Muscle layer of duodenum (tissue), 2 donors: ENCODE results near the gene KLF5.

Experiments used
- H3K27ac ChIP-seq: one replicate; pipeline ENCODE4 v1.7.0; 2013; ENCODE audit warnings: mild to moderate bottlenecking, low read length
- H3K27me3 ChIP-seq: one replicate; pipeline ENCODE4 v1.7.0; 2013; ENCODE audit warnings: low read depth, mild to moderate bottlenecking, control low read depth, low read length
- H3K36me3 ChIP-seq, 2 donors: one replicate each; pipeline ENCODE4 v1.7.0; 2013; ENCODE audit warnings: low read length in 2 of 2, control low read depth in 1 of 2, mild to moderate bottlenecking in 1 of 2; ENCODE audit not compliant: insufficient read depth in 2 of 2, control insufficient read depth in 1 of 2
- H3K4me1 ChIP-seq, 2 donors: one replicate each; pipeline ENCODE4 v1.7.0; 2013; ENCODE audit warnings: low read length in 2 of 2, mild to moderate bottlenecking in 2 of 2, control low read depth in 1 of 2, moderate library complexity in 1 of 2; ENCODE audit not compliant: insufficient read depth in 2 of 2, control insufficient read depth in 1 of 2
- H3K4me3 ChIP-seq, 2 donors: one replicate each; pipeline ENCODE4 v1.7.0; 2013; ENCODE audit warnings: low read length in 2 of 2, low read depth in 1 of 2, mild to moderate bottlenecking in 1 of 2
- H3K9me3 ChIP-seq, 2 donors: one replicate each; pipeline ENCODE4 v1.7.0; 2013; ENCODE audit warnings: low read length in 2 of 2, control low read depth in 1 of 2, mild to moderate bottlenecking in 1 of 2; ENCODE audit not compliant: control insufficient read depth in 1 of 2
- donor health status: healthy.

KLF5 gene

GRCh38 chr13:73109288-73109899, 50.6 kb downstream of the KLF5 start:
- no peaks in the 10 kb centered on the region for H3K27me3 ChIP-seq
- H3K4me3 ChIP-seq = no peak overlapping the region

GRCh38 chr13:73109969-73110368, 51.2 kb downstream of the KLF5 start:
- Histone ChIP-seq H3K36me3 (no peaks in the 10 kb centered on the region), H3K4me3 (no peak overlapping the region), H3K9me3 (no peaks in the 10 kb centered on the region), H3K27ac (no peak overlapping the region), H3K4me1 (no peaks in the 10 kb centered on the region), H3K27me3 (no peaks in the 10 kb centered on the region)

More at GRCh38 chr13:73109288-73109899, 50.6 kb downstream of the KLF5 start:
- H3K27ac ChIP-seq = no peak overlapping the region
- H3K36me3 ChIP-seq = no peaks in the 10 kb centered on the region
- H3K4me1 ChIP-seq = no peaks in the 10 kb centered on the region
- no peaks in the 10 kb centered on the region for H3K9me3 ChIP-seq

- Histone ChIP-seq H3K36me3 (no peaks in the 10 kb centered on the region), H3K27ac (no peak overlapping the region), H3K27me3 (no peaks in the 10 kb centered on the region), H3K9me3 (no peaks in the 10 kb centered on the region), H3K4me3 (no peak overlapping the region), H3K4me1 (no peaks in the 10 kb centered on the region)
Observed at GRCh38 chr13:73110814-73111213, 52.0 kb downstream of the KLF5 start.

GRCh38 chr13:73111331-73111730, 52.5 kb downstream of the KLF5 start:
- no peaks in the 10 kb centered on the region for H3K36me3 ChIP-seq
- no peaks in the 10 kb centered on the region for H3K27me3 ChIP-seq
- no peak overlapping the region for H3K27ac ChIP-seq
- no peaks in the 10 kb centered on the region for H3K9me3 ChIP-seq
- H3K4me1 ChIP-seq = no peaks in the 10 kb centered on the region
- H3K4me3 ChIP-seq = no peak overlapping the region

GRCh38 chr13:73119612-73120011, 60.8 kb downstream of the KLF5 start:
- no peaks in the 10 kb centered on the region for H3K4me1 ChIP-seq
- no peaks in the 10 kb centered on the region for H3K36me3 ChIP-seq
- no peaks in the 10 kb centered on the region for H3K27me3 ChIP-seq

More at GRCh38 chr13:73119612-73120011, 60.8 kb downstream of the KLF5 start:
- no peaks in the 10 kb centered on the region for H3K9me3 ChIP-seq
- no peak overlapping the region for H3K27ac ChIP-seq
- H3K4me3 ChIP-seq = no peak overlapping the region
